HG02884 (cell line): ENCODE results near the gene NXPE1.
"Not testable (repeated sequence)": the region's sequence is repeated elsewhere in the genome, so short reads cannot be mapped to it uniquely, and the experiment has no call there.

Experiments
- ATAC-seq: cut with Tn5 transposase; IDR thresholded peaks from one replicate; pipeline ENCODE4 v1.9.1; 2021; ENCODE audit warnings: mild to moderate bottlenecking, moderate library complexity; ENCODE audit not compliant: unreplicated experiment

NXPE1 gene

DNA sequence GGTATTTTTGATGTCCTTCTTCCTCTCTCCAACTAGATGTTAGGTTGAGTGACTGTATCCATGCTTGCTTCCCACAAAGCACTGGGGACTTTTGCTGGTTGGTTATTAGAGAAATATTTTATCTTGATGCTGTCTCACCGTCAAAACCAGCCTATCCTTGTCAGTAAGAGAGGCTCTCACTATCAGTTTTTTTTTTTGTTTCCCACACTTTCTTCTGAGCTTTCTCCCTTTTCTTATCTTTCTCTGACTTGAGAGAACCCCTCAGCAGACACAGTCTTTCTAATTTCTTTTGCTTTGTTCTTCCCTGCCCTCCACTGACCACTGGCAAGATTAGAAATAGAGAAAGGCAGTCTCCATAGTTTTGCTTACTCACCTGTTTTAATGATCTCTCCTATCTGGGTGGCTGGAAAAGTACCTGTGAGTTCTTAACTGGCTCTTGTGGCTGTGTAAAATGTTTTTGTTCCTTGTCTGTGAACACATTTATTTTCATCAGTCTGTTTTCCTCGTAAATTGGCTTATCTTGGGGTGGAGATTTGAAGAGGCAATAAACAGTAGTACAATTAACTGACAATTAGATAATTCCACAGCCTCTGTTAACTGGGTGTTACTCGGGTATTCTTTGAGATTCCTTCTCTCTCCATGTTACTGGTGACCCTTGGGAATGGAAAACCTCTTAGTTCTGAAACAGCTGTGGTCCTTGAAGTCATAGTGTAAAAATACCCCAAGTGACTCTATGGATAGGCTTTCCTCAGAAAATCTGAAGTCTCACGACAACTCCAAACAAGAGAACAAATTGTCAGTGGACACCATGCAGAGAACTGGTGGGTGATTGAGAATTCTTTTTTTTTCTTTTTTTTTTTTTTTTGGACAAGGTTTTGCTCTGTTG is at the start of gene NXPE1:
Gene NXPE1, minus strand, starts transcription at position 457 of the 886 bp plus-strand sequence. CDS start 8,680 bp downstream, outside the sequence.
- ATAC-seq = no peak

DNA sequence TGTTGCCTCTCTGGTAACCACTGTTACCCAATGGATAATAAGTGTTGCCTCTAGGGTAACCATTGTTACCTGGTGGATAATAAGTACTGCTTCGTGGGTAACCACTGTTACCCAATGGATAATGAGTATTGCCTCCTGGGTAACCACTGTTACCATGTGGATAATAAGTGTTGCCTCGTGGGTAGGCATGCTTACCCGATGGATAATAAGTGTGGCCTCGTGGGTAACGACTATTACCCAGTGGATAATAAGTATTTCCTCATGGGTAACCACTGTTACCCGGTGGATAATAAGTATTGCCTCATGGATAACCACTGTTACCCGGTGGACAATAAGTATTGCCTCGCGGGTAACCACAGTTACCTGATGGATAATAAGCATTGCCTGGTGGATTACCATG is 49.7 kb upstream of the NXPE1 start:
- ATAC-seq = no peak

DNA sequence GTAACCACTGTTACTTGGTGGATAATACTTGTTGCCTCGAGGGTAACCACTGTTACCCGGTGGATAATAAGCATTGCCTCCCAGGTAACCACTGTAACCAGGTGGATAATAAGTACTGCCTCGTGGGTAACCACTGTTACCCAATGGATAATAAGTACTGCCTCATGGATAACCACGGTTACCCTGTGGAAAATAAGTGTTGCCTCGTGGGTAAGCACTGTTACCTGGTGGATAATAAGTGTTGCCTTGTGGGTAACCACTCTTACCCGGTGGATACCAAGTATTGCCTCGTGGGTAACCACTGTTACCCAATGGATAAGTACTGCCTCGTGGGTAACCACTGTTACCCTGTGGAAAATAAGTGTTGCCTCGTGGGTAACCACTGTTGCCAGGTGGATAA is 48.9 kb upstream of the NXPE1 start:
- not testable (repeated sequence) for ATAC-seq

DNA sequence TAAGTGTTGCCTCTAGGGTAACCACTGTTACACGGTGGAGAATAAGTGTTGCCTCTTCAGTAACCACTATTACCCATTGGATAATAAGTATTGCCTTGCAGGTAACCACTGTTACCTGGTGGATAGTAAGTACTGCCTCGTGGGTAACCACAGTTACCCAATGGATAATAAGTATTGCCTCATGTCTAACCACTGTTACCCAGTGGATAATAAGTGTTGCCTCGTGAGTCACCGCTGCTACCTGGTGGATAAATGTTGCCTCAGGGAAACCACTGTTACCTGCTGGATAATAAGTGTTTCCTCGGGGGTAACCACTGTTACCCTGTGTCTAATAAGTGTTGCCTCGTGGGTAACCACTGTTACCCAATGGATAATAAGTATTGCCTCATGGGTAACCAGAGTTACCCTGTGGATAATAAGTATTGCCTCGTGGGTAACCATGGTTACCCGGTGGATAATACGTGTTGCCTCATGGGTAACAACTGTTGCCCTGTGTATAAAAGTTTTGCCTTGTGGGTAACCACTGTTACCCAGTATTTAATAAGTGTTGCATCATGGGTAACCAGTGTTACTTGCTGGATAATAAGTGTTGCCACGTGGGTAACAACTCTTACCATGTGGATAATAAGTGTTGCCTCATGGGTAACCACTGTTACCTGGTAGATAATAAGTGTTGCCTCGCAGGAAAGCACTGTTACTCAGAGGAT is 48.2 kb upstream of the NXPE1 start:
- ATAC-seq = no peak

DNA sequence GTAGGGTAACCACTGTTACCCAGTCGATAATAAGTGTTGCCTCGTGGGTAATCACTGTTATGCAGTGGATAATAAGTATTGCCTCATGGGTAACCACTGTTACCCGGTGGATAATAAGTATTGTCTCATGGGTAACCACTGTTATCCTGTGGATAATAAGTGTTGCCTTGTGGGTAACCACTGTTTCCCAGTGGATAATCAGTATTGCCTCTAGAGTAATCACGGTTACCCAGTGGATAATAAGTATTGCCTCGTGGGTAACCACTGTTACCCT is 47.1 kb upstream of the NXPE1 start:
- ATAC-seq = not testable (repeated sequence)

DNA sequence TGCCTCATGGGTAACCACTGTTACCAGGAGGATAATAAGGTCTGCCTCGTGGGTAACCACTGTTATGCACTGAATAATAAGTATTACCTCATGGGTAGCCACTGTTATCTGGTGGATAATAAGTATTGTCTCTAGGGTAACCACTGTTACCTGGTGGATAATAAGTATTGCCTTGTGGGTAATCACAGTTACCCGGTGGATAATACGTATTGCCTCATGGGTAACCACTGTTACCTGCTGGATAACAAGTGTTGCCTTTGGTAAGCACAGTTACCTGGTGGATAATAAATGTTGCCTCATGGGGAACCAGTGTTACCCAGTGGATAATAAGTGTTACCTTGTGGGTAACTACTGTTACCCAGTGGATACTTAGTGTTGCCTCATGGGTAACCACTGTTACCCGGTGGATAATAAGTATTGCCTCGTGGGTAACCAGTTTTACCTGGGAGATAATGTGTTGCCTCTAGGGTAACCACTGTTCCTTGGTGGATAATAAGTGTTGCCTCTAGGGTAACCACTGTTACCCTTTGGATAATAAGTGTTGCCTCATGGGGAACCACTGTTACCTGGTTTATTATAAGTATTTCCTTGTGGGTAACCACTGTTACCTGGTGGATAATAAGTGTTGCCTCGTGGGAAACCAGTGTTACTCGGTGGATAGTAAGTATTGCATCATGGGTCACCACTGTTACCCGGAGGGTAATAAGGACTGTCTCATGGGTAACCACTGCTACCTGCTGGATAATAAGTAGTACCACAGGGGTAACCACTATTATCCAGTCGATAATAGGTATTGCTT is 46.5 kb upstream of the NXPE1 start:
- ATAC-seq = no peak

DNA sequence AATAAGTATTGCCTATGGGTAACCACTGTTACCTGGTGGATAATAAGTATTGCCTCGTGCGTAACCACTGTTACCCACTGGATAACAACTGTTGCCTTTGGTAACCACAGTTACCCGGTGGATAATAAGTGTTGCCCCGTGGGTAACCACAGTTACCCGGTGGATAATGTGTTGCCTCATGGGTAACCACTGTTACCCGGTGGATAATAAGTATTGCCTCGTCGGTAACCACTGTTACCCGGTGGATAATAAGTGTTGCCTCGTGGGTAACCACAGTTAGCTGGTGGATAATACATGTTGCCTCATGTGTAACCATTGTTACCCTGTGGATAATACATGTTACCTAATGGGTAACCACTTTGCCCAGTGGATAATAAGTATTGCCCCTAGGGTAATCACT is 45.7 kb upstream of the NXPE1 start:
- no peak for ATAC-seq

DNA sequence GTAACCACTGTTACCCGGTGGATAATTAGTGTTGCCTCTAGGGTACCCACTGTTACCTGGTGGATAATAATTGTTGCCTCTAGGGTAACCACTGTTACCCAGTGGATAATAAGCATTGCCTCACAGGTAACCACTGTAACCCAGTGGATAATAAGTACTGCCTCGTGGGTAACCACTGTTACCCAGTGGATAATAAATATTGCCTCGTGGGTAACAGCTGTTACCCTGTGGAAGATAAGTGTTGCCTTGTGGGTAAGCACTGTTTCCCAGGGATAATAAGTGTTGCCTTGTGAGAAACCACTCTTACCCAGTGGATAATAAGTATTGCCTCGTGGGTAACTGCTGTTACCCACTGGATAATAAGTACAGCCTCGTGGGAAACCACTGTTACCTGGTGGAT is 45.2 kb upstream of the NXPE1 start:
- no peak for ATAC-seq

DNA sequence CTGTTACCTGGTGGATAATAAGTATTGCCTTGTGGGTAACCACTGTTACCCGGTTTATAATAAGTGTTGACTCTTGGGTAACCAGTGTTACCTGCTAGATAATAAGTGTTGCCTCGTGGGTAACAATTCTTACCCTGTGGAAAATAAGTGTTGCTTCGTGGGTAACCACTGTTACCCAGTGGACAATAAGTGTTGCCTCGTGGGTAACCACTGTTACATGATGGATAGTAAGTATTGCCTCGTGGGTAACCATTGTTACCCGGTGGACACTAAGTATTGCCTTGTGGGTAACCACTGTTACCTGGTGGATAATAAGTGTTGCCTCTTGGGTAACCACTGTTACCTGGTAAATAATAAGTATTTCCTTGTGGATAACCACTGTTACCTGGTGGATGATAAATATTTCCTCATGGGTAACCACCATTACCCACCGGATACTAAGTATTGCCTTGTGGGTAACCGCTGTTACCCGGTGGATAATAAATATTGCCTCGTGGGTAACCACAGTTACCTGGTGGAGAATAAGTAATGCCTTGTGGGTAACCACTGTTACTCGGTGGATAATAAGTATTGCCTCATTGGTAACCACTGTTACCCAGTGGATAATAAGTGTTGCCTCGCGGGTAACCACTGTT is 44.6 kb upstream of the NXPE1 start:
- ATAC-seq = no peak

DNA sequence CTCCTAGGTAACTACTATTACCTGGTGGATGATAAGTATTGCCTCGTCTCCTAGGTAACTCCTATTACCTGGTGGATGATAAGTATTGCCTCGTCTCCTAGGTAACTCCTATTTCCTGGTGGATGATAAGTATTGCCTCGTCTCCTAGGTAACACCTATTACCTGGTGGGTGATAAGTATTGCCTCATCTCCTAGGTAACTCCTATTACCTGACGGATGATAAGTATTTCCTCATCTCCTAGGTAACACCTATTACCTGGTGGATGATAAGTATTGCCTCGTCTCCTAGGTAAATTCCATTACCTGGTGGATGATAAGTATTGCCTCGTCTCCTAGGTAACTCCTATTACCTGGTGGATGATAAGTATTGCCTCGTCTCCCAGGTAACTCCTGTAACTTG is 43.5 kb upstream of the NXPE1 start:
- ATAC-seq = not testable (repeated sequence)

DNA sequence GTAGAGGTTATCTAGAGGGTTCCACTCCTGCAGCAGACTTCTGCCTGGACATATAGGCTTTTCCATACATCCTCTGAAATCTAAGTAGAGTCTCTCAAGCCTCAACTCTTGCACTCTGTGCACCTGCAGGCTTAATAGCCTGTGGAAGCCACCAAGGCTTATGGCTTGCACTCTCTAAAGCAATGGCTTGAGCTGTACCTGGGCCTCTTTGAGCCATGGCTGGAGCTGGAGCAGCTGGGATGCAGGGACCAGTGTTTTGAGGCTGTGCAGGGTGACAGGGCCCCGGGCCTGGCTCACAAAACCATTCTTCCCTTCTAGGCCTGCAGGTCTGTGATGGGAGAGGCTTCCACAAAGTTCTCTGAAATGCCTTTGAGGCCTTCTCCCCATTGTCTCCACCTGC is 38.8 kb upstream of the NXPE1 start:
- no peak for ATAC-seq

DNA sequence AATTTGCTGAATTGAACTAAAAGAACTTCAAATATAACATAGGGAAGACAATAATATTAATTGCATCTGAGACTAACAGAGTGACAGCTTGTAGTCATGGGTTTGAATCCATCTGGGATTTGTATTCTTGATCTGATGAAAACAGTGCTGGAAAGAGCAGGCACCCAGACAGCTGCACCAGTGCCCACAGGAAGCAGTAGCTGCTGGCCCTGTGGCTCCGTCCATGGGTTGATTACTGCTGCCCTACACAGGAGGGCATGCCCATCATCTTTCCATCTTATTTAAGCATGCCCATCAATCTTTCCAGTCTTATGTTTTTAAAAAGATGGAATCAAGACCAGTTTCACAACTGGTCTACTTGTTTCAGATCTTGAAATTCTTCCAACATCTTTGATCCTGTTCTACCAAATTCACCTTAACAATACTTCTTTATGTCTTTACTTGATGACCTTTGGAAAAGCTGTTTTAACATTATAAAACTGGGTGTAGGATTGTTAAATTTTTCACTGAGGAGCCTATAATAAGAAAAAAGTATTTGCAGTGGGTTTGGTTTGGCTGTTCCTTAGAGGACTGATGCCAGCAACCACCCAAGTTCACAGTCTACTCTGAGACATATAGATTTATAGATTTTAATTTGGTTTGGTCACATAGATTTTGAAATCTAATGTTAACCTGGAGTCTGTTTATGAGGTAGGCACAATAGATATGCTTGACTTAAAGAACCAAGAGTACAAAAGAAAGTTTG is 36.7 kb upstream of the NXPE1 start:
- no peak for ATAC-seq

DNA sequence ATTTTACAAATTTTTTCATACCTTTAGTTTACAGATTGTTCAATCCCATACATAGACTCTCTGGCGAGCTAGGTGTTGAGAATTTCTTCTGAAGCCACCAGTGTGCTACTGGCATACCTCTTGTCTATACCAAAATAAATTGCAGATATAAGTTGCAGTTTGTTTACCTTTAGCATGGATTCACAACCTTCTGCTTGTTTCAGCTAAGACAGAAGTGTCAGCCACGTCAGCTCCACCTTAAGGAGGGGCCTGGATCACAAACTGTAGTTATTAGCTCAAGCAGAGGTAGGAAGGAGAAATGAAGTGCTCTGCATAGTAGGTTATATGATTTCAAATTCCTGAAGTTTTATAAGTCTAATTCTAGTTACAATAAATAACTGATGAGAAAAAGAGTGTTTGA is 35.9 kb upstream of the NXPE1 start, which contains the start of gene NXPE4:
Gene NXPE4, minus strand, starts transcription at position 216 of the 400 bp plus-strand sequence. CDS start 1,027 bp downstream, outside the sequence.
- no peak for ATAC-seq

DNA sequence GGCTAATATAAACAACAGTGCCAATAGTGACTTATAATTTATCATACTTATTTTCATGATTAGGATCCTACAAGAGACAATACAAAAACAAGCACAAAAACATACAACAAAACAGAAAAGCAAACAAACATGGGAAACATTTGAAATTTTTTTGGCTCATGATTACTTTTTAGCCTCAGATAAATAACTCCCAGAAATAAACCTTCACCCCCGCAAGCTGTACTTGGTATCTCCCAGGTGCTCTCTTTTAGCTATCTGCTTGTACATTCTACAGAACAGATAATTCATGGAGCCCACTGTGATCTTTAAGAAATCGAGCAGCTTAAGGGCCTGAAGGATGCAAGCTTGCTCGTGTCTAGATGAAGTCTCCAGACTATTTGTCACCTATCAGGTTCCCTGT is 35.0 kb upstream of the NXPE1 start:
- ATAC-seq = no peak

DNA sequence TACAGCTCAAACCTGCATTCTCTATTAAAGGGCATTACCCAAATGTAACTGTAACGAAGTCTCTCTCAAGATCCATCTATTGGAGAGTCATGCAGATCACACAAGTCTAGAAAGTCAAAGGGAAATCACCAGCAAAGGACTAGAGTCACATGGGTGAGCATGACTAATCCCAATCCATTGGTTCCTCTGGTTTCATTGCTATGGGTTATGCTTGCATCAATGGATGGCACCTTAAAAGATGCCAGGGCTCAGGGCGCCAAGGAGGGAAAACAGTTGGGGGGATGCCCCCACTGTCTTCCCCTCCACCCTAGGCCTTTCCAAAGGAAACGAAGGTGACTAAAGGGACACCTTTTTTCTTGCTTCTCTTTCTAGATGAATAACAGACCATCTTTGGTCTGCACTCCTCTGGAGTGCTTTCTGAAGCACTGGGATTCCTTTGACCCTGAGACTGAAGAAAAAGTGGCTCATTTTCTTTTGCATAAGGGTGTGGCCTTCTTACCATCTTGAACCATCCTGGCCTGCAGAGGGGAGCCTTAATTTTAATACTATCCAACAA is 27.8 kb upstream of the NXPE1 start:
- no peak for ATAC-seq

DNA sequence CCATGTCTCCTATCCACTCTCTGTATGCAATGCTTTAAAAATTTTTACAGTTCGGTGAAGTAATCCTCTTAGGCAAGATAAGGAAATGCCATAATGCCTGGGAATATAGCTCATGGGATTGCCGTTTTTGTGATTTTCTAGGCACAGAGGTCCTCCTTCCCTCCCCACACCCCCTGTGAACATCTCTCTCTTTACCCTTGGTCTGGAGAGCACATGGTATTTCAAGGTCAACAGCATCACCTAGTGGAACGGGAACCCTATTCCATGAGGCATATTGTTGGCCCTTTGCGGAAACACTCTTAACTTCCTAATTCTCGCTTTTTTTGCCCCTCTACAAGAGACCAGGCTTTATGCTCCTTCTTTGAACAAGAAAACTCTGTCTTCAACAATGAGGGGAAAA is 27.1 kb upstream of the NXPE1 start:
- no peak for ATAC-seq

DNA sequence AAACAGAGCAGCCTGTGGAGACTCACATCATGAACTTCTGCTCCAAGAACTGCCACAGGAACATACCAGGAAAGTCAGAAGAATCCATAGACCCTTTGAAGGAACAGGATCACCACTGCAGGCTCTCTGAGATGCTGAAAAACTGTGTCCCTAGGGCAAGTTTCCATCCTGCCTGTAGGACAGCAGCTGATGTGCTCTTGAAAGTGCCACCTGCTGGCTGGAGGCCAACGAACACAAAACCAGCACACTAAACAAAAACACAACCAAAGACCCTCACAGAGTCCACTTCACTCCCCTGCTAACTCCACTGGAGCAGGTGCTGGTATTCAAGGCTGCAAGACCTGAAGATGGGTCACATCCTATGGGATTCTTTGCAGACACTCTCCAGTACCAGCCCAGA is 12.0 kb upstream of the NXPE1 start:
- no peak for ATAC-seq

DNA sequence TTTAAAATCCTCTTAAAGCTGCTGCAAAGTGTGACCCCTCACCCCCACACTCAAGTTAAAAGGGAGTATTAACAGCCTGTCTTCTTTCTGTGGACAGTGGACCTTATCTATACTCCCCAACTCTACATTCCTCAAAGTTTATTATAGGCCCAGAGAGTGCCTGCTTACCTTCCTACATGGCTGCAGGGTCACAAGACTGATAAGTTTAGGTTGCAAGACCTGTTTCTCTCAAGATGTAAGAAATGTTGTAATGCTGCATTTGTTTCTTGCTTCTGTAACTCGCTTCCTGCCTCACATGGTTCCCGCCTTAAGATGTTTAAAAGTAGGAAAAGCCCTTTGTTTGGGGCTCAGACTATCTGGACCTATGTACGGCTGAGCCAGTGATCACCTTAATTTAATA is 10.1 kb upstream of the NXPE1 start:
- ATAC-seq = no peak

DNA sequence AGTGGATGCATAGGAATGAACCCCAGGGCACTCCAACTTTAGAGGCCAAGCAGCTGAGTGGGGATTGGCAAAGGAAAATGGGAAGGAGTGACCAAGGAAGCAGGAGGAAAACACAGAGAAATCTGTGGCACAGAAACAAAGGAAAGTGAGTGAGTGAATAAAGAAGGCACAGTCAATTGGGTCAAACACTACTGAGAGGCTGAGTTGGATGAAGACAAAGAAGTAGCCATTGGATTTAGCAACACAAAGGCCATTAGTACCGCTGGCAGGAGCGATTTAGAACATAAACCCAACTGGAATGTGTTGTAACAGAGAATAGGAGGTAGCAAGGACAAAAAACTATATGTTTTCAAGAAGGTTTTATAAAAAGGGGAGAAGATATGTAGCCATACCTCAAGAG is 6.6 kb upstream of the NXPE1 start:
- no peak for ATAC-seq

DNA sequence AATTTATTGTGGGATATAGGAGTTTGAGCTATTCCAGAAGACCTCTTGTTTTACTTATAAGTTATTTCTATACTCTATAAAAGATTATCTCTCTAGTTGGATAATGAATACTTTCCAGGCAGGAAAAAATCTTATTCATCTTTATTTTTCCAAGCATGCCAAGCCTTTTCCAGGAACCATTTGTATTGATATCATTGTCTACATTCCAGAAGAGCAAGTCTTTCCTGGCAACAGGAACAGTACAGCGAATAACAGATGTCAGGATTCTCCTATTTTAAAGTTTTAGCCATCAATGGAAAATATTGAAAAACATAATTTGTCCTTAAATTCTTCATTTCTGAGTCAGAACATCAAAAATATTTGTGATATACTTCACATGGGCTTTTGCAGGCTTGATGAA is 5.2 kb upstream of the NXPE1 start:
- no peak for ATAC-seq
